ENCODE data around the gene AFF1.
"Not testable (repeated sequence)": the region's sequence is repeated elsewhere in the genome, so short reads cannot be mapped to it uniquely, and the experiment has no call there.

AFF1 gene

GRCh38 chr4:86994686-86995085, 59.9 kb downstream of the AFF1 start:
- no peak for TF ChIP-seq CTCF (IDR thresholded peaks at IDR 0.05; ENCODE audit: borderline replicate concordance, insufficient read depth, low read depth, low read length)
- no peak overlapping the region for H3K4me3 ChIP-seq (ENCODE audit: low read depth, low read length)

DNA sequence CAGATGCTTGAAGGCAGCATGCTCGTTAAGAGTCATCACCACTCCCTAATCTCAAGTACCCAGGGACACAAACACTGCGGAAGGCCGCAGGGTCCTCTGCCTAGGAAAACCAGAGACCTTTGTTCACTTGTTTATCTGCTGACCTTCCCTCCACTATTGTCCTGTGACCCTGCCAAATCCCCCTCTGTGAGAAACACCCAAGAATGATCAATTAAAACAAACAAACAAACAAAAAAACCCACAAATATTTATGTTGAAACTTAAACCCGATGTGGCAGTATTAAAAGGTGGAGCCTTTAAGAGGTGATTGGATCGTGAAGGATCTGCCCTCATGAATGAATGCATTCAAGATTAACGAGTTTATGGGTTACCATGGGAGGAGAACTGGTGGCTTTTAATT, 61.7 kb downstream of the AFF1 start:
- H3K4me3 ChIP-seq (ENCODE audit: low read depth, low read length) = not testable (repeated sequence)

DNA sequence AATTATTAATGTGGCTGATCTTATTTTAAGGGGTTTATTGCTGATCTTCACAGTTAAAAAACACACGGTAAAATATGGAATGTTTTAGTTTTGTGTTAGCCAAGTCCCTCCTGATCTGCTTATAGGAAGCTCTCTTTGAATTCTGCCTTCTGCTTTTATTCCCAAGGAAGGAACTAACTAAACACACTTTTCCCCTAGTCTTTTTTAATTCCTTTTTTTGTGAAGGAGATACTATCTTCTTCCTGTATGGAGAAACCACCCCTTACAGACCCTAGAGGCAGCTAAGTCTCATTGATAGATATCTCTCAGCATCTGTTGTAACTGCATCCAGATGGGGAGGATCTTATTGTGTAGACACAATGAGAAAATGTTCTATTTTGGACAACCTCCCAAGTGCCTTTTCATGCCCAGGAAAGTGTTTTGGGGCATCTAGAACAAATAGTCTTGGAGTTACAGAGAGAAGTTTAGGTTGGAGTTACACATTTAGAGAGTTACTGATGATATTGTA, 64.4 kb downstream of the AFF1 start:
- no peak overlapping the region for H3K4me3 ChIP-seq (ENCODE audit: low read depth, low read length)
- TF ChIP-seq CTCF (IDR thresholded peaks at IDR 0.05; ENCODE audit: borderline replicate concordance, insufficient read depth, low read depth, low read length) = no peak

GRCh38 chr4:87002682-87003043, 67.9 kb downstream of the AFF1 start:
- H3K4me3 ChIP-seq (ENCODE audit: low read depth, low read length) = no peak overlapping the region
- TF ChIP-seq CTCF (IDR thresholded peaks at IDR 0.05; ENCODE audit: borderline replicate concordance, insufficient read depth, low read depth, low read length) = no peak

- no peak overlapping the region for H3K4me3 ChIP-seq (ENCODE audit: low read depth, low read length)
Observed at GRCh38 chr4:87003266-87003665, 68.5 kb downstream of the AFF1 start.

GRCh38 chr4:87005369-87005689, 70.5 kb downstream of the AFF1 start:
- no peak for TF ChIP-seq CTCF (IDR thresholded peaks at IDR 0.05; ENCODE audit: borderline replicate concordance, insufficient read depth, low read depth, low read length)
- H3K4me3 ChIP-seq (ENCODE audit: low read depth, low read length) = no peak overlapping the region

More at GRCh38 chr4:87003266-87003665, 68.5 kb downstream of the AFF1 start:
- TF ChIP-seq CTCF (IDR thresholded peaks at IDR 0.05; ENCODE audit: borderline replicate concordance, insufficient read depth, low read depth, low read length) = no peak

GRCh38 chr4:87005690-87006425, 71.0 kb downstream of the AFF1 start:
- no peak for TF ChIP-seq CTCF (IDR thresholded peaks at IDR 0.05; ENCODE audit: borderline replicate concordance, insufficient read depth, low read depth, low read length)
- H3K4me3 ChIP-seq (ENCODE audit: low read depth, low read length) = peak overlapping the region; percentile 77

DNA sequence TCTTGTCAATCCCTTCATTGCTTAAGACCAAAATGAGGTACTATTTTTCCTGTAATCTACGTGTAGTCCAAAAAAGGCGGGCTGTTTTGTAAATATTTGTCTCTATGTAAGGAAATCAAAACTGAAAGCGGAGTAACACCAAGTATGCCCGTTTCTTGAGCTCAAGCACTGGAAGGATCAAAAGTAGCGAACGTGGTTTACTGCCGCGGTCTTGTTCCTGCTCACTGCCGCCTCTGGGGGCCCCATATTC, 71.5 kb downstream of the AFF1 start:
- TF ChIP-seq CTCF (IDR thresholded peaks at IDR 0.05; ENCODE audit: borderline replicate concordance, insufficient read depth, low read depth, low read length) = no peak
- H3K4me3 ChIP-seq (ENCODE audit: low read depth, low read length) = peak overlapping the region; percentile 77
